ENCODE data around the gene TLR6.
A peak's percentile ranks its signal among the peaks of the same experiment; 100 is the strongest.

The TLR6 gene

DNA sequence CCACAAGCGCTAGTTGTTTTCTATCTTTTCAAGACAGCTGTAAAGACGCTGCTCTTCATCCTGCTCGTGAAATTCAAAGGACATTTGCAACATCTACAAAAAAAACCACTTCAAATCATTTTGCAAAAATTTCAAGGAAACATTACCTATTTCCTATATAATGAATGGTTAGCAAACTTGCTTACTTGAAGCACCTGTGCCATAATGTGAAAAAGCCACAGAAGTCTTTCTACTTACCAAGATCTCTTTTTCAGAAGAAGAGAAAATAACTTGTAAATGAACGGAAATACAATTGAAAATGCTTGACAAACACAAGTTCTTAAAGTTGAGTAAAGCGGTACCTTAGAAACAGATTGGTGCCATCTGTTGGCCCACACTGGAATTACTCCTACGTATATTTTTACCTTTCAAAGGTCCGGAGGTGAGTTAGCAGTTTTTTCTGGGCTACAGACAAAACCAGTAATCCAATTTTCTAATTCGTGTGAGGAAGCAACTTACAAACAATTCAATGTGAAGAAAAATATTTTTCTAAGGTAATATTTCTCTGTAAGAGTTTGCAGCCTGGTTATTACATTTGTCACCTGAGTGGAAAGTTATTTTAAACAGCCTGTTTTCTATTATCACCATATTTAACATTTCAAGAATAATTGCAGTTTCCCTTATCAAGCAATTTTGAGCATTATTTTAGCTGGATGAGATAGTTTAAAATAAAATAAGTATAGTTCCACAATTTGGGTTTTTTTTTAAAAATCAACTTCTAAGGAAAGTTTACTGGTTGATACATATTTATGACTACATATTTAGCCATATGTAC is at the start of gene TLR6:
Gene TLR6 (minus strand): TSS at position 294 of the 814 bp plus-strand sequence. CDS start 27,344 bp downstream, outside the sequence.
- DNase-seq, result peak; percentile 58

DNA sequence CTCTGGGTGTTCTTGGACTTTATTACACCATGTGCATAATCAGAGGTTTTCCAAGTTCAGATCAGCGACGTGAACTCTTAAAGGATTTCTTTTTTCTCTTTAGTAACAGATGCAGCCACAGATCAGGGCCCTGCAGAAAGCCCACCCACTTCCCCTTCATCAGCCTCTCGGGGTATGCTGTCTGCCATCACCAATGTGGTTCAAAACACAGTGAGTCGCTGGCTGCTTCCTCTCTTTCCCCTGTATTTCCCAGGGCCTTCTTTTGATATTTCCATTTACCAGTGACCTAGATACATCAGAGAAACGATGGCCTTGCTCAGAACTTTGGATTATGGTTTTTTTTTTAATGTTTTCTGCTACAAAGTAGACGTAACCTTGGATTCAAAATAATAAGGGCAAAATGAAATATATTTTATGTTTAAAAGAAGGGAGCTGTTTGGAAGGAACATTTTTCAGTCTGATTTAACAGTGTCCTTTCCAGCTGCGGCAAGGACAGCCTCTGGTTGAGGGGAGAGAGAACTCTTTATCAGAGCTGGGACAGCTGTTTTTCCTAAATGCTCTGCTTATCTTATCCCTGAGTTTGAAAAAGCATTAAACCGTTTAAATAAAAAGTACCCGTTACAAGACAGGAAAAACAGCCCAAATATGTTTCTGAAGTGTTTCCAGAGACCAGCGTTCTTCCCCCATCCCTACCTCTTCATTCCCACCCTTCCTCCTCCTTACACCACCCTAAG is 49.2 kb upstream of the TLR6 start:
- no peak for DNase-seq

DNA sequence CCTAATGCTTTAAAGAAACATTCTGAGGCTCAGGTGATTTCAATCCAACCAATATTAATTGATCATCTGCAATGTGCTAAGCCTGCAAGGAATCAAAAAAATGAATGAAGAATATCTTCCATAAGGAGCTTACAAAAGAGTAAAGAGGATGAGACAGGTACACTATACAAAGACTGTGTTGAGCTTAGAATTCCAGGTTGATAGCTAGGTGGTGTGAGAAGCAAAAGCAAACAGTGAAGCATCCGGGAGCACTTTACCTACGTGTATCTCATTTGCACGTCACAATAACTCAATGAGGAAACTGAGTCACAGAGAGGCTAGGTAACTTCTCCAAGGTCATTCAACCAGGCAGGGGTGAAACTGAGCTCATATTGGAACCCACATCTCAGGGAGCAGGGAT is 48.1 kb upstream of the TLR6 start:
- no peak for DNase-seq

- DNase-seq, result no peak
Measured at GRCh38 chr4:38904090-38904666, 47.6 kb upstream of the TLR6 start.

DNA sequence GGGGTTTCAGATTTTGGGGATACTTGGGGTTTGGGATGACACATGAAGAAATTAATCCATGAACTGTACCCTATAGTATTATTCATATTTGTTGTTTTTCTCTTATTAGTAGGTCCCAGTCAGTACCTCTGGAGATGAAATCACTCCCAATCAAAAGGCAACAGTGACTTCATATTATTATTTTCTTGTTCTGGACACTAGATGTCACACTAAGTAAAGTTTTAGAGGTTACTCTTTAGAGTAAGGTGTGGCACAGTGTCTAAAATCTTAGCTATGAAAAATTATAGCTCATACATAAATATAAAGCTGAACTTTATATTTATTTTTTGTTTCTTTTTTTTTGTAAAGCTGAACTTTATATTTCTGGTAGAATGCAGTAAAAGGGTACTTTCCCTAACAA is 46.1 kb upstream of the TLR6 start:
- DNase-seq, result no peak

- DNase-seq, result no peak
Measured at GRCh38 chr4:38902221-38902620, 45.6 kb upstream of the TLR6 start.

- DNase-seq, result no peak
Measured at GRCh38 chr4:38898245-38898644, 41.6 kb upstream of the TLR6 start.

DNA sequence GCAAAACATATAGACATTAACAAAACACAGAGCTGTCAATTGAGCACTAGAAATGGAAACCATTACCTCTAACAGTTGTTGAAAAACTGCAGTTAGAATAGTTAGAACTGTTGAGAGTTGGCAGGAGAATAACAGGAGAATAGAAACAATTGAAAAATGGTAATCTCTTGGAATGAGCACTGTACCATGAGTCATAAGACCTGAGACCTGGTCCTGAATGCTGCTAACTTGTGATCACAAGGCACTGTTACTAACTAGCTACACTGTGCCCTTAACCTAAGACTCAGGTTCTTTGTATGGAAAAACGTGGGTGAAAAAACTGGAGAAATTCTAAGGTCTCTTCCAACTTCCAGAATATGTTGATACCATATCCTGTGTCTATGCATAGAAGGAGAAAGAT is 40.3 kb upstream of the TLR6 start:
- DNase-seq, result no peak

DNA sequence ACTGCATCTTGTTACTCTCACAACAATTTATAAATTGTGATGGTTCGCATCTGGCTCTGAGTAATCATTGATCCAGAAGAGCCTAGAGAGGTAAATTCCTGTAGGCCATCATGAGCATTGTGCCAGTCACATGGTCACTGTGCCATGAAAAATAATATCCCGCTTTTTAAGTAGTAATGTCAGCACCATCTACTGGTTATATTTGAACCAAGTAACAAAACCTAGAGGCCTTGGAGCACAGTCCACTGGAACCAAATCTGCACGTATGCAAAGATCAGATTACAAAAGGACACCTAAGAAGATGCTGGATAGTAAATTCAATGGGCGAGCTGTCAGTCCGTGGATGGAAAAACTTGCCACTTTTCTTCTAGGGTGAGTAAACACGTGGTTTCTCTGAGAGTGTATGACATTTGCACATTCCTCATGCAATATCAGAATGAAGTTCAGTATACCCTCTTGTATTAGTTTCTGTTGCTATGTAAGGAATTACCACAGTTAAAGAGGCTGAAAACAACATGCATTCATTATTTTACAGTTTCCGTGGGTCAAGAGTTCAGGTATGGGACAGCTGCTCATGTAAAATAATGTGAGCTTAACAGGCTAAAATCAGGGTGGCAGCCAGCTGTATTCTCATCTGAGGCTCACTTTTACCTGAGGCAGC is 37.8 kb upstream of the TLR6 start:
- no peak for DNase-seq

- no peak for DNase-seq
Measured at GRCh38 chr4:38891051-38891983, 34.7 kb upstream of the TLR6 start.

DNA sequence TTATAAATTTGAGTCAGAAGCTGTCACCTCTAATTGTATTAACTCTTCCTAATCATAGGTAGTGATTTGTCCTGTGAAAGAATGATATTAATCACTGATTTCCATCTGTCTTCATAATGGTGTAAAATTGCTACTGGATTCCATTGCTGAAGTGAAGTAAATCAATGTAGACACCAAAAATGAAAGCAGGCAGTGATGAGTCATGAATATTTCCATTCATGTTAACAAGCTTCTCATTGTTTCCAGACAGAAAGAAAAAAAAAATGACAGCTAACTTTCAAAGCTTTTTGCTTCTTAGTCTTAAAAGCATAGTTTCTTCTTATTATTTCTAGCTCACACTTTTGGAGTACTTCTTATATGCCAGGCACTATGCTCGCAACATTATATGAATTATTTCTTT is 32.5 kb upstream of the TLR6 start:
- DNase-seq, result no peak

- no peak for DNase-seq
Measured at GRCh38 chr4:38884254-38884653, 27.6 kb upstream of the TLR6 start.

DNA sequence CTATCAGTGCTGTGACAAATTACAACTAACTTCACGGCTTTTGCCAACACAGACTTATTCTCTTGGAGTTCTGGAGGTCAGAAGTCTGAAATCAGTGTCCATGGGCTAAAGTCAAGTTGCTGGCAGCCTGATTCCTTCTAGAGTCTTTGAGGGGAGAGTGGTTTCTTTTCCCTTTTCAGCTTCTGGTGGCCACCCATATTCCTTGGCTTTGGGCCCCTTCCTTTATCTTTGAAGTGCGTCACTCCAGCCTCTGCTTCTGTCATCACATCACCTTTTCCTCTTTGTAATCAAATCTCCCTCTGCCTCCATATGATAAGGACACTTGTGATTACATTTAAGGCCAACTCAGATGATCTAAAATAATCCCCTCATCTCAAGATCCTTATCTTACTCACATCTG is 20.0 kb upstream of the TLR6 start:
- DNase-seq, result no peak

- no peak for DNase-seq
Measured at GRCh38 chr4:38873290-38873944, 16.8 kb upstream of the TLR6 start.

- DNase-seq, result no peak
Measured at GRCh38 chr4:38872620-38873019, 16.0 kb upstream of the TLR6 start.

- DNase-seq, result no peak
Measured at GRCh38 chr4:38871593-38871992, 15.0 kb upstream of the TLR6 start.

- DNase-seq, result no peak
Measured at GRCh38 chr4:38870098-38870808, 13.6 kb upstream of the TLR6 start.

DNA sequence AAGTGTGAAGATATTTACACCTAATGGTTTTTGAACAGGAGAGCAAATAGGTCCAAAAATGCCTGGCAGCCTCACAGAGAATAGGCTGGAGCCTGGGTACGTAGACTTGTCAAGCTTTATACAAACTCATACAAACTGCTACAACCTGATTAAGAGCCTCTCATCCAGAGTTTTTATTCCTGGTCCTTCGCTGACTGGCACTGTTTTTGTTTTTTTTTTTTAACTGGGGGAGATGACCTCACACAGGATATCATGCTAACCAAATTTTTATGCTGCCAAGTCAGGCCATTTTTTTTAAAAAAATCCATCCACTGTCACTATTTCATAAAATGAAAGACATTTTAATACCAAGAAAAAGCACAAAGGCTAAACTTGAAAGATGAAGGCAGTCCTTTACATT is 12.9 kb upstream of the TLR6 start:
- DNase-seq, result no peak

- no peak for DNase-seq
Measured at GRCh38 chr4:38868059-38868960, 11.7 kb upstream of the TLR6 start.

- DNase-seq, result peak; percentile 29
Measured at GRCh38 chr4:38867478-38868058, 11.0 kb upstream of the TLR6 start, which contains the start of gene FAM114A1. Gene FAM114A1, plus strand, starts transcription at chr4:38867806. Its CDS starts 10,273 bp downstream, at chr4:38878079.
